ENCODE data around the gene MAP2K1. TPM values are rescaled to one million over a fixed set of nuclear protein-coding genes. Genes with fewer than 3 reads are reported as not detected.

The MAP2K1 gene
- total and polyA plus RNA-seq, 2 experiments from 2014 or later, result 62.7 to 96.5 TPM

DNA sequence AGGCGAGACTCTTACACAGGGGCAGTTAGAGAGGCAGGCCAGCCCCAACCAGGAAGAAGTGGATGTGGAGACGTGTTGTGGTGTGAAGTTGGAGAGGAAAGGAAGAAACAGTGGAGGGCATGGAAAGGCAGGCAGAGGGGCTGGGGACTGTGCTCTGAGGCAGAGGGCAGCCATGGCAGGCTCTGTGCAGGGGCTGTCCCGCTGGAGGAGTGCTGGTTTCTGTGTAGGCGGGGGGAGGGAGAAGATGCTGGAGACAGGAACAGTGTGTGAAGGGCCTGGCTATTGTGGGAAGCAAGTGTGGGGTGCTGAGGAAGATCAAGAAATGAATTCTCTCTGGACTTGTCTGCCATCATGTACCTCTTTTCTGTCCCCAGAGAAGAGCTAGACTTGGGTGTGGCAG, 89.8 kb downstream of the MAP2K1 start:
- DNase-seq (ENCODE audit: low read depth in 1 of 2, low spot score in 1 of 2), result no peak
- TF ChIP-seq, protein P1, sequence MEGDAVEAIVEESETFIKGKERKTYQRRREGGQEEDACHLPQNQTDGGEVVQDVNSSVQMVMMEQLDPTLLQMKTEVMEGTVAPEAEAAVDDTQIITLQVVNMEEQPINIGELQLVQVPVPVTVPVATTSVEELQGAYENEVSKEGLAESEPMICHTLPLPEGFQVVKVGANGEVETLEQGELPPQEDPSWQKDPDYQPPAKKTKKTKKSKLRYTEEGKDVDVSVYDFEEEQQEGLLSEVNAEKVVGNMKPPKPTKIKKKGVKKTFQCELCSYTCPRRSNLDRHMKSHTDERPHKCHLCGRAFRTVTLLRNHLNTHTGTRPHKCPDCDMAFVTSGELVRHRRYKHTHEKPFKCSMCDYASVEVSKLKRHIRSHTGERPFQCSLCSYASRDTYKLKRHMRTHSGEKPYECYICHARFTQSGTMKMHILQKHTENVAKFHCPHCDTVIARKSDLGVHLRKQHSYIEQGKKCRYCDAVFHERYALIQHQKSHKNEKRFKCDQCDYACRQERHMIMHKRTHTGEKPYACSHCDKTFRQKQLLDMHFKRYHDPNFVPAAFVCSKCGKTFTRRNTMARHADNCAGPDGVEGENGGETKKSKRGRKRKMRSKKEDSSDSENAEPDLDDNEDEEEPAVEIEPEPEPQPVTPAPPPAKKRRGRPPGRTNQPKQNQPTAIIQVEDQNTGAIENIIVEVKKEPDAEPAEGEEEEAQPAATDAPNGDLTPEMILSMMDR (IDR thresholded peaks at IDR 0.05; ENCODE audit: low read depth, low read length), result no peak
- no peaks in the 10 kb centered on the region for H3K36me3 ChIP-seq
- H3K4me1 ChIP-seq (ENCODE audit: low read depth), result peaks cover 32% of the 10 kb centered on the region
- no peaks in the 10 kb centered on the region for H3K27me3 ChIP-seq
- no peak overlapping the region for H3K4me3 ChIP-seq
- H3K27ac ChIP-seq, result no peak overlapping the region
- no peaks in the 10 kb centered on the region for H3K9me3 ChIP-seq (ENCODE audit: low read depth)

- Histone ChIP-seq H3K4me1 (ENCODE audit: low read depth) (peaks cover 32% of the 10 kb centered on the region), H3K27me3 (no peaks in the 10 kb centered on the region), H3K9me3 (ENCODE audit: low read depth) (no peaks in the 10 kb centered on the region), H3K4me3 (no peak overlapping the region), H3K27ac (no peak overlapping the region), H3K36me3 (no peaks in the 10 kb centered on the region)
- TF ChIP-seq, protein P1 (IDR thresholded peaks at IDR 0.05; ENCODE audit: low read depth, low read length), result no peak
- DNase-seq (ENCODE audit: low read depth in 1 of 2, low spot score in 1 of 2), result no peak
Measured at GRCh38 chr15:66477011-66477410, 90.3 kb downstream of the MAP2K1 start.

DNA sequence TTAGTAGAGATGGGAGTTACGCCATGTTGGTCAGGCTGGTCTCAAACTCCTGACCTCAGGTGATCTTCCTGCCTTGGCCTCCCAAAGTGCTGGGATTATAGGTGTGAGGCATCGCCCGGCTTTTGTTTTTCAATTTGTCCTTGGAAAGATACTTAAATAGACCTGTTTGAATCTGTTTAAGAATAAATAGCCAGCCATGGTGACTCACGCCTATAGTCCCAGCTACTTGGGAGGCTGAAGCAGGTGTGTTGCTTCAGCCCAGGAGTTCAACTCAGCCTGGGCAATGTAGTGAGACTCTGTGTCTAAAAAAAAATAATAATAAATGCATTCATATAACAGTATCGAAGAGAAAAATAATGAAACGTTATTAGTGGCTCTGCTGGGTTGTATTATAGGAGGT, 93.6 kb downstream of the MAP2K1 start:
- H3K4me1 ChIP-seq (ENCODE audit: low read depth), result peaks cover 4% of the 10 kb centered on the region
- H3K27me3 ChIP-seq, result no peaks in the 10 kb centered on the region
- H3K27ac ChIP-seq, result no peak overlapping the region
- no peak for DNase-seq (ENCODE audit: low read depth in 1 of 2, low spot score in 1 of 2)
- H3K9me3 ChIP-seq (ENCODE audit: low read depth), result no peaks in the 10 kb centered on the region
- no peak overlapping the region for H3K4me3 ChIP-seq
- peaks cover 5% of the 10 kb centered on the region for H3K36me3 ChIP-seq
- TF ChIP-seq, protein P1 (IDR thresholded peaks at IDR 0.05; ENCODE audit: low read depth, low read length), result no peak

DNA sequence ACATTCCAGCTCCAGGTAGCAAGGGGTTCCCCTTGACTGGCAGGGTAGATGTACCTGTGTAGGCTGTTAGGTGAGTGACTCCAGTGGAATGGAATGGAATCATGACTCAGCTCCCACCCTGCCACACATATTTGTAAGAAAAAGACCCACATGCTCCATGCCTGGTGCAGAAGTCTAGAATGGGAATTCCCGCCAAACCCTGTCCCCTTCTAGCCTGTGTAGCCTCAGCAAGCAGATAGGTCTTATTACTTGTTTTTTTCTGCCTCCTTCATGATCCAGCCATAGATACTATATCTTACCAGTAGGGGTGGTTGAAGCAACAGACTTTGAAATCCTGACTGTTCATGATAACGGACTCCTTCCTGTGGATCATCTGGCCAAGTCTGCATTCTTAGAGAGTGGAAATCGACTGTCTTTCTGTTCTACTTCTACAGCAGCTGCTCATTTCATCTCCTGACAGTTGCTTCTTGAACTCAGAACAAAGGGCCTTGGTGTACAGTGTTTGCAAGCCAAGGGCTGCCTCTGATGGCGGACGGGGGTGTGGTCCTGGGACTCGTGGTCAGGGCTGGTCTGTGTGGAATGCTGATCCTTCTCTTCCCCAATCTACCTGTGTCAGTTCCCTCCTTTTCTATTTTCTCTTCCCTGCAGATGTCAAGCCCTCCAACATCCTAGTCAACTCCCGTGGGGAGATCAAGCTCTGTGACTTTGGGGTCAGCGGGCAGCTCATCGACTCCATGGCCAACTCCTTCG, 94.6 kb downstream of the MAP2K1 start:
- peaks cover 5% of the 10 kb centered on the region for H3K36me3 ChIP-seq
- no peak overlapping the region for H3K27ac ChIP-seq
- H3K4me3 ChIP-seq, result no peak overlapping the region
- no peak for DNase-seq (ENCODE audit: low read depth in 1 of 2, low spot score in 1 of 2)
- TF ChIP-seq, protein P1 (IDR thresholded peaks at IDR 0.05; ENCODE audit: low read depth, low read length), result peak; percentile 5
- peaks cover under 1% of the 10 kb centered on the region for H3K4me1 ChIP-seq (ENCODE audit: low read depth)
- H3K27me3 ChIP-seq, result no peaks in the 10 kb centered on the region
- H3K9me3 ChIP-seq (ENCODE audit: low read depth), result no peaks in the 10 kb centered on the region

DNA sequence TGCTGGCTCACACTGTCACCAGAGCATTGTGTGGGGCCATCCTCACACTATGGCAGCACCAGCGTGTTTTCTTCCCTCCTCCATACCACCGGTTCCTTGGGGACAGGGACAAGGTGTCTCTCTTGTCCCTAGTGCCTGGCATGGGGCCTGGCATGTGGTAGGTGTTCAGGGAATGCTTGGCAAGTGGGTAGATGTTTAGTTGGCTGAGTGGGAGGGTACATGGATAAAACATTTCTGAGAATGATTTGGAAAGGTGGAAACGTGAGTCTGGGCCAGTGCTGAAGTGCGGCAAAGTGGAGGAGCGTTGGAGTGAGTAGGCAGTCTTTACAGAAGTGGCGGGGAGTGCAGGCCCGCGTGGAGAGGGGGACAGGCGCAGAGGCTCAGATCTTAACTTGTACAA, 95.8 kb downstream of the MAP2K1 start:
- TF ChIP-seq, protein P1 (IDR thresholded peaks at IDR 0.05; ENCODE audit: low read depth, low read length), result no peak
- Histone ChIP-seq H3K27ac (no peak overlapping the region), H3K27me3 (no peaks in the 10 kb centered on the region), H3K4me1 (ENCODE audit: low read depth) (no peaks in the 10 kb centered on the region), H3K9me3 (ENCODE audit: low read depth) (no peaks in the 10 kb centered on the region), H3K36me3 (peaks cover 10% of the 10 kb centered on the region), H3K4me3 (no peak overlapping the region)
- no peak for DNase-seq (ENCODE audit: low read depth in 1 of 2, low spot score in 1 of 2)

Data from cardiac muscle cell (in vitro differentiated cells and primary cell).